Mammary epithelial cell (primary cell): ENCODE results near the gene AUTS2.

Experiments
- CTCF ChIP-seq, 2 donors: IDR thresholded peaks in 1 of 2; conservative IDR thresholded peaks in 1 of 2; 2 replicates each; pipeline ENCODE4 v1.5.1; 2011 to 2012; ENCODE audit warnings: inconsistent platforms in 2 of 2, low read length in 2 of 2, mild to moderate bottlenecking in 2 of 2, control low read depth in 1 of 2, low read depth in 1 of 2; ENCODE audit not compliant: insufficient read depth in 1 of 2; ENCODE audit errors: extremely low read depth in 1 of 2
- EZH2 ChIP-seq: IDR thresholded peaks from 2 replicates; pipeline ENCODE4 v1.6.1; 2012; ENCODE audit warnings: low read length, inconsistent platforms, borderline replicate concordance

- no peak for TF ChIP-seq CTCF (conservative IDR thresholded peaks at IDR 0.05 in 1 of 2, IDR thresholded peaks at IDR 0.05 in 1 of 2; ENCODE audit: extremely low read depth in 1 of 2, insufficient read depth in 1 of 2, low read depth in 1 of 2, low read length in 2 of 2)
- TF ChIP-seq EZH2, result no peak
Observed at GRCh38 chr7:70239918-70240317, 641.6 kb downstream of the AUTS2 start.
